Neuronal stem cell (in vitro differentiated cells): Measurements from ENCODE around the gene C2CD2L.

Experiments used
- DNase-seq: peaks from one replicate; pipeline ENCODE4 v3.0.0-alpha.2; 2013; ENCODE audit warnings: low spot score
- H2AFZ ChIP-seq: one replicate; pipeline ENCODE4 v1.6.1; 2013; ENCODE audit warnings: mild to moderate bottlenecking, low read length, inconsistent platforms
- H2AK5ac ChIP-seq: 2 replicates; pipeline ENCODE4 v1.6.1; 2013; ENCODE audit warnings: low read depth, mild to moderate bottlenecking, inconsistent platforms, low read length, moderate library complexity, mixed read lengths
- H2BK120ac ChIP-seq: 2 replicates; pipeline ENCODE4 v1.6.1; 2013; ENCODE audit warnings: low read depth, mild to moderate bottlenecking, inconsistent platforms, low read length, moderate library complexity, mixed read lengths
- H2BK12ac ChIP-seq: one replicate; pipeline ENCODE4 v1.6.1; 2013; ENCODE audit warnings: low read length, inconsistent platforms
- H2BK15ac ChIP-seq: 2 replicates; pipeline ENCODE4 v1.6.1; 2013; ENCODE audit warnings: mild to moderate bottlenecking, low read length, inconsistent platforms, mixed read lengths
- H2BK5ac ChIP-seq: one replicate; pipeline ENCODE4 v1.6.1; 2013; ENCODE audit warnings: inconsistent platforms, mild to moderate bottlenecking, low read length, moderate library complexity
- H3K14ac ChIP-seq: one replicate; pipeline ENCODE4 v1.6.1; 2013; ENCODE audit warnings: low read length, inconsistent platforms
- H3K18ac ChIP-seq: 2 replicates; pipeline ENCODE4 v1.6.1; 2013; ENCODE audit warnings: low read length, inconsistent platforms
- H3K23ac ChIP-seq: 2 replicates; pipeline ENCODE4 v1.6.1; 2013; ENCODE audit warnings: low read depth, mild to moderate bottlenecking, mixed read lengths, low read length, inconsistent platforms; ENCODE audit not compliant: poor library complexity
- H3K27ac ChIP-seq: replicated peaks from 3 replicates; pipeline ENCODE4 v1.5.1; 2013; ENCODE audit warnings: low read length, inconsistent platforms
- H3K27me3 ChIP-seq, 3 experiments: 2 replicates each; pipeline ENCODE4 v1.6.1; 2013; ENCODE audit warnings: low read length in 3 of 3, mild to moderate bottlenecking in 2 of 3, inconsistent platforms in 1 of 3, low read depth in 1 of 3, mixed read lengths in 1 of 3, moderate library complexity in 1 of 3; ENCODE audit not compliant: control insufficient read depth in 3 of 3, insufficient read depth in 3 of 3
- H3K36me3 ChIP-seq, 2 donors: replicated peaks in 1 of 2; 2 replicates each; pipeline ENCODE4 v1.6.1; 2013; ENCODE audit warnings: low read length in 2 of 2; ENCODE audit not compliant: control insufficient read depth in 2 of 2, insufficient read depth in 2 of 2
- H3K4ac ChIP-seq: 2 replicates; pipeline ENCODE4 v1.6.1; 2013; ENCODE audit warnings: inconsistent platforms, mild to moderate bottlenecking, low read length, moderate library complexity
- H3K4me1 ChIP-seq, 2 donors: 1 replicate in 1 of 2; 2 replicates in 1 of 2; pipeline ENCODE4 v1.6.1; 2013; ENCODE audit warnings: low read length in 2 of 2, low read depth in 1 of 2; ENCODE audit not compliant: control insufficient read depth in 2 of 2, insufficient read depth in 1 of 2
- H3K4me2 ChIP-seq: one replicate; pipeline ENCODE4 v1.6.1; 2013; ENCODE audit warnings: mild to moderate bottlenecking, low read length, inconsistent platforms; ENCODE audit not compliant: insufficient read depth, poor library complexity, severe bottlenecking
- H3K4me3 ChIP-seq, 2 donors: 2 replicates each; pipeline ENCODE4 v1.5.1; 2013; ENCODE audit warnings: low read length in 2 of 2, mild to moderate bottlenecking in 2 of 2, inconsistent platforms in 1 of 2, moderate library complexity in 1 of 2
- H3K79me1 ChIP-seq: one replicate; pipeline ENCODE4 v1.6.1; 2013; ENCODE audit warnings: low read depth, mild to moderate bottlenecking, inconsistent platforms, low read length, moderate library complexity
- H3K9ac ChIP-seq: one replicate; pipeline ENCODE4 v1.6.1; 2013; ENCODE audit warnings: mild to moderate bottlenecking, low read depth, low read length, inconsistent platforms; ENCODE audit not compliant: poor library complexity
- H3K9me3 ChIP-seq, 2 donors: replicated peaks in 1 of 2; 2 replicates each; pipeline versions ENCODE3 to v1.6.1; 2013; ENCODE audit warnings: low read length in 2 of 2, mild to moderate bottlenecking in 2 of 2, inconsistent platforms in 1 of 2, low read depth in 1 of 2, mixed read lengths in 1 of 2, moderate library complexity in 1 of 2; ENCODE audit not compliant: control insufficient read depth in 2 of 2, insufficient read depth in 1 of 2
- H4K8ac ChIP-seq: one replicate; pipeline ENCODE4 v1.6.1; 2013; ENCODE audit warnings: low read depth, mild to moderate bottlenecking, inconsistent platforms, low read length, moderate library complexity
- H4K91ac ChIP-seq: one replicate; pipeline ENCODE4 v1.6.1; 2013; ENCODE audit warnings: low read length, low read depth, mild to moderate bottlenecking, inconsistent platforms; ENCODE audit not compliant: poor library complexity
- WGBS, 2 donors: extraction: QIAGEN DNeasy Blood & Tissue Kit; methylation state at CpG; one replicate each; pipeline ENCODE4 v1.1.7; 2013; ENCODE audit warnings: missing lambda C conversion rate in 2 of 2, mixed read lengths in 1 of 2; ENCODE audit not compliant: insufficient read length in 2 of 2, insufficient replicate concordance in 1 of 2; ENCODE audit errors: extremely low coverage in 2 of 2; 5-methylcytosine and 5-hydroxymethylcytosine counted together

Gene C2CD2L

GRCh38 chr11:119114351-119114750 is 7.2 kb downstream of the C2CD2L start:
- no peak for DNase-seq
- Histone ChIP-seq H2BK5ac (no peak overlapping the region), H3K23ac (peak overlapping the region; percentile 47), H3K9ac (no peak overlapping the region), H3K36me3 (peaks cover 6 to 37% of the 10 kb centered on the region in 2 donors), H4K8ac (no peak overlapping the region), H4K91ac (no peak overlapping the region), H2BK12ac (no peak overlapping the region), H3K4ac (no peak overlapping the region), H3K18ac (no peak overlapping the region), H3K14ac (no peak overlapping the region), H2AK5ac (no peak overlapping the region), H3K4me2 (no peak overlapping the region), H3K9me3 (no peaks in the 10 kb centered on the region), H2AFZ (no peak overlapping the region), H2BK120ac (no peak overlapping the region), H3K4me3 (no peak overlapping the region), H3K27me3 (no peaks in the 10 kb centered on the region), H3K27ac (no peak overlapping the region), H3K4me1 (no peaks in the 10 kb centered on the region), H3K79me1 (no peaks in the 10 kb centered on the region), H2BK15ac (no peak overlapping the region)
- no CpG with 5 or more reads among the region's 5 CpGs for WGBS, 2 donors

- no peaks in the 10 kb centered on the region for H3K27me3 ChIP-seq
- no peak overlapping the region for H4K91ac ChIP-seq
- H3K4me2 ChIP-seq, result no peak overlapping the region
- no peak overlapping the region for H3K27ac ChIP-seq
- no CpG with 5 or more reads among the region's 24 CpGs for WGBS, 2 donors
- no peak overlapping the region for H2BK120ac ChIP-seq
- no peak overlapping the region for H2BK12ac ChIP-seq
- H4K8ac ChIP-seq, result no peak overlapping the region
- H3K36me3 ChIP-seq, result peaks cover 6 to 34% of the 10 kb centered on the region in 2 donors
- H2AK5ac ChIP-seq, result no peak overlapping the region
- no peak for DNase-seq
- H3K18ac ChIP-seq, result no peak overlapping the region
- no peaks in the 10 kb centered on the region for H3K79me1 ChIP-seq
- H3K23ac ChIP-seq, result no peak overlapping the region
- no peaks in the 10 kb centered on the region for H3K9me3 ChIP-seq
- H3K4ac ChIP-seq, result no peak overlapping the region
- no peak overlapping the region for H3K14ac ChIP-seq
- H3K4me1 ChIP-seq, result peaks cover under 1 to 5% of the 10 kb centered on the region in 2 donors
- peak overlapping the region; percentile 13 for H3K9ac ChIP-seq
- H2BK5ac ChIP-seq, result no peak overlapping the region
- no peak overlapping the region for H2AFZ ChIP-seq
- H2BK15ac ChIP-seq, result no peak overlapping the region
- H3K4me3 ChIP-seq, result no peak overlapping the region
Observed at GRCh38 chr11:119115484-119116234, 8.5 kb downstream of the C2CD2L start.

DNA sequence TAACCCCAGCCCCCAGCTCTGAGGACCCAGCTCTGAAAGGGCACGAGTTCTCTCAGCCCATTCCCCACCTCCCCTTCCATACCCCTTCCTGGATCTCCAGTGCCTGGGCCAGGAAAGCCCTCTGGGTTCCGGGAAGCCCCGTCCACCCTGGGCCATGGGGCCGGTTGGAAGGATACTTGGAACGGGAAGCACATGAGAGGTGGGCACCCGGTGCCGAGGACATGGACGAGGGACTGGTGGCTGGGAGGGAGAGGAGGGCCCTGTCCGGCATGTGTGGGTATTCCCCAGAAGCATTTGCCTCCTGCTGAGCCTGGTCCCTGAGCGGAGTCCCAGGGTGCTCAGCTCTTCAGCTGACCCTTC is 9.1 kb downstream of the C2CD2L start:
- Histone ChIP-seq H2AK5ac (no peak overlapping the region), H3K27me3 (no peaks in the 10 kb centered on the region), H2BK12ac (no peak overlapping the region), H3K4me2 (no peak overlapping the region), H2BK120ac (no peak overlapping the region), H3K23ac (no peak overlapping the region), H3K14ac (no peak overlapping the region), H2AFZ (no peak overlapping the region), H4K91ac (no peak overlapping the region), H2BK5ac (no peak overlapping the region), H3K4me1 (peaks cover 2 to 6% of the 10 kb centered on the region in 2 donors), H3K79me1 (no peaks in the 10 kb centered on the region), H4K8ac (no peak overlapping the region), H3K4me3 (no peak overlapping the region), H3K9ac (no peak overlapping the region), H2BK15ac (no peak overlapping the region), H3K27ac (no peak overlapping the region), H3K9me3 (no peaks in the 10 kb centered on the region), H3K4ac (no peak overlapping the region), H3K18ac (no peak overlapping the region), H3K36me3 (peaks cover 5 to 28% of the 10 kb centered on the region in 2 donors)
- WGBS, 2 donors, result no CpG with 5 or more reads among the region's 10 CpGs
- DNase-seq, result no peak

DNA sequence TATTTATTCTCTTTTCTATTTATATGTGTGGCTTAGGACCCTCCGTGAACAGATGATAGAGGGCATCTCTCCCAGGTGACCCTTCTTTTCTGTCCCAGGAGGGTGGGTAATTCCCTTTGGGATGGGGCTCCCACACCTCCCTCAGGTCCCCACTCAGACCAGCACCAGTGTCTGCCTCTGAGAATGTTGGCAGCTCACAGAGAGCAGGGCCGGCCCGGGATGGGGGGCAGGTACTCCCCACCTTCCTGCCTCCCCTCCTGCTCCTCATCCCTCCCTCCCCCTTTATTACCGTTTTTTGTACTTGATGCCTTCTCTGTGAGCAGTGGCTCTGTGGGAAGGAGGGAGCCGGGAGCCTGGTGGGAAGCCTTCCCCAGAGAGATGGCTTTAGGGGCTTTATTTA is 9.5 kb downstream of the C2CD2L start:
- Histone ChIP-seq H3K23ac (no peak overlapping the region), H3K36me3 (peaks cover 5 to 24% of the 10 kb centered on the region in 2 donors)

More for the DNA sequence above, 9.5 kb downstream of the C2CD2L start:
- Histone ChIP-seq H3K4me3 (no peak overlapping the region), H3K18ac (no peak overlapping the region), H3K4me2 (no peak overlapping the region), H3K27me3 (no peaks in the 10 kb centered on the region), H3K9me3 (no peaks in the 10 kb centered on the region), H2BK12ac (no peak overlapping the region), H3K14ac (no peak overlapping the region), H2BK15ac (no peak overlapping the region), H2AK5ac (no peak overlapping the region), H3K79me1 (no peaks in the 10 kb centered on the region), H4K91ac (no peak overlapping the region), H3K27ac (no peak overlapping the region), H3K9ac (no peak overlapping the region), H2AFZ (no peak overlapping the region), H2BK5ac (no peak overlapping the region), H2BK120ac (no peak overlapping the region), H4K8ac (no peak overlapping the region), H3K4ac (no peak overlapping the region), H3K4me1 (peaks cover 2 to 6% of the 10 kb centered on the region in 2 donors)
- WGBS, 2 donors, result no CpG with 5 or more reads among the region's 5 CpGs
- no peak for DNase-seq
